ENCODE measurements around the gene BAIAP2L2. TPM values are rescaled to one million over a fixed set of nuclear protein-coding genes. Genes with fewer than 3 reads are reported as not detected.

Gene BAIAP2L2
- total and polyA plus RNA-seq, 2 of the 4 experiments (the other 2 are of a cell fraction), result 0.18 to 0.46 TPM

GRCh38 chr22:38151126-38151500, 40.6 kb upstream of the BAIAP2L2 start:
- H3K9me3 ChIP-seq (ENCODE audit: control insufficient read depth, insufficient read depth, low read length), result peaks cover 3% of the 10 kb centered on the region; the same call in 1 of the 2 replicates
- 84% methylated on average over 4 of the region's 8 CpGs; no CpG with 5 or more reads in 1 of the 2 experiments for WGBS, 2 experiments (ENCODE audit: extremely low coverage in 2 of 2, insufficient read length in 1 of 2)
- peaks cover 1% of the 10 kb centered on the region; the same call in 1 of the 2 replicates for H3K27me3 ChIP-seq (ENCODE audit: control insufficient read depth, insufficient read depth, low read length)
- H3K4ac ChIP-seq (ENCODE audit: low read depth, low read length), result no peak overlapping the region
- H3K9ac ChIP-seq (ENCODE audit: low read depth, low read length), result no peak overlapping the region
- no peak overlapping the region for H2BK120ac ChIP-seq (ENCODE audit: low read depth, low read length)
- H4K8ac ChIP-seq (ENCODE audit: low read depth in 2 of 2, low read length in 2 of 2), result no peak overlapping the region
- H3K9me1 ChIP-seq (ENCODE audit: insufficient read depth, low read length), result peaks cover 6% of the 10 kb centered on the region
- H2AK5ac ChIP-seq (ENCODE audit: low read depth, low read length), result no peak overlapping the region
- no peaks in the 10 kb centered on the region for H3K79me1 ChIP-seq (ENCODE audit: low read depth in 1 of 2, low read length in 2 of 2)
- DNase-seq, result no peak
- H4K20me1 ChIP-seq (ENCODE audit: insufficient read depth, low read length), result no peaks in the 10 kb centered on the region; the same call in 1 of the 2 replicates
- peaks cover 7% of the 10 kb centered on the region for H3K4me1 ChIP-seq (ENCODE audit: control insufficient read depth, insufficient read depth, low read length)
- no peak overlapping the region for H3K27ac ChIP-seq (ENCODE audit: insufficient read depth, low read length)
- no peak overlapping the region for H2BK5ac ChIP-seq (ENCODE audit: low read depth, low read length, poor library complexity, severe bottlenecking)
- dilution Hi-C loops (cut with HindIII; ENCODE audit: low sequenced_read_pairs, unreplicated experiment) (no loop called here), in situ Hi-C loops (cut with MboI; ENCODE audit: low sequenced_read_pairs) (no loop called here), intact Hi-C loops (cut with micrococcal nuclease) (no loop called here)
- TF ChIP-seq CEBPB (IDR thresholded peaks at IDR 0.05; ENCODE audit: low read depth, low read length) (no peak), USF2 (IDR thresholded peaks at IDR 0.05; ENCODE audit: low read depth, low read length) (no peak), NFE2L2 (IDR thresholded peaks at IDR 0.05; ENCODE audit: low read depth, low read length) (no peak), RAD21 (IDR thresholded peaks at IDR 0.05; ENCODE audit: low read length) (no peak), CTCF (conservative IDR thresholded peaks at IDR 0.05; ENCODE audit: low read depth, low read length) (no peak), BHLHE40 (IDR thresholded peaks at IDR 0.05; ENCODE audit: low read depth, low read length) (no peak), MXI1 (IDR thresholded peaks at IDR 0.05; ENCODE audit: borderline replicate concordance, low read depth, low read length) (no peak)
- H2BK20ac ChIP-seq (ENCODE audit: low read depth, low read length), result no peak overlapping the region
- POLR2A ChIA-PET (ENCODE audit: unreplicated experiment), result no interaction called here
- BruUV-seq (replicated peaks), result no TSS peak
- H3K14ac ChIP-seq (replicated peaks; ENCODE audit: low read depth, low read length), result no peak overlapping the region
- H4K91ac ChIP-seq (ENCODE audit: insufficient read depth, low read depth, low read length), result no peak overlapping the region
- H3K56ac ChIP-seq (ENCODE audit: extremely low read depth, insufficient read depth, low read length), result no peak overlapping the region
- H2BK15ac ChIP-seq (ENCODE audit: low read depth, low read length), result no peak overlapping the region
- no peak for ATAC-seq (ENCODE audit: low read depth)
- no peak overlapping the region for H2AFZ ChIP-seq (replicated peaks; ENCODE audit: low read length, poor library complexity)
- no peak overlapping the region for H3K4me2 ChIP-seq (ENCODE audit: low read depth, low read length)
- no peak overlapping the region for H4K5ac ChIP-seq (ENCODE audit: low read depth, low read length)
- CTCF ChIA-PET, result interaction anchor here (0.9 kb wide), 1 partner anchor 12 kb away, joined by 3 read pairs; no protein-coding TSS in a partner anchor
- no peak overlapping the region for H2AK9ac ChIP-seq (replicated peaks; ENCODE audit: low read depth, low read length, poor library complexity)
- no peak overlapping the region for H3K23ac ChIP-seq (ENCODE audit: low read depth, low read length)
- H3K18ac ChIP-seq (ENCODE audit: low read depth, low read length), result no peak overlapping the region
- no peak overlapping the region for H3K4me3 ChIP-seq (ENCODE audit: insufficient read depth, low read depth, low read length)
- no peaks in the 10 kb centered on the region for H3K36me3 ChIP-seq (ENCODE audit: control insufficient read depth, insufficient read depth, low read length)

Data from IMR-90 (cell line).